WI38 (cell line): Measurements from ENCODE around the gene BBS12.

Experiments
- H3K4me3 ChIP-seq: 2 replicates; pipeline ENCODE4 v1.5.1; 2011; ENCODE audit warnings: low read depth, mild to moderate bottlenecking, control low read depth, low read length
- CTCF ChIP-seq: IDR thresholded peaks from 2 replicates; pipeline ENCODE4 v1.5.1; 2012; ENCODE audit warnings: low read depth, mild to moderate bottlenecking, control low read depth, low read length

Gene BBS12

GRCh38 chr4:122692641-122693520, 39.6 kb upstream of the BBS12 start:
- H3K4me3 ChIP-seq, result no peak overlapping the region
- TF ChIP-seq CTCF, result no peak

GRCh38 chr4:122695226-122695625, 37.3 kb upstream of the BBS12 start:
- no peak for TF ChIP-seq CTCF
- H3K4me3 ChIP-seq, result no peak overlapping the region

GRCh38 chr4:122700178-122700725, 32.3 kb upstream of the BBS12 start:
- TF ChIP-seq CTCF, result no peak
- H3K4me3 ChIP-seq, result no peak overlapping the region

GRCh38 chr4:122701061-122701460, 31.4 kb upstream of the BBS12 start:
- no peak overlapping the region for H3K4me3 ChIP-seq
- no peak for TF ChIP-seq CTCF

GRCh38 chr4:122701965-122702364, 30.5 kb upstream of the BBS12 start:
- no peak overlapping the region for H3K4me3 ChIP-seq
- no peak for TF ChIP-seq CTCF

- no peak overlapping the region for H3K4me3 ChIP-seq
- no peak for TF ChIP-seq CTCF
Measured at GRCh38 chr4:122702939-122703338, 29.6 kb upstream of the BBS12 start.

- no peak overlapping the region for H3K4me3 ChIP-seq
- no peak for TF ChIP-seq CTCF
Measured at GRCh38 chr4:122703868-122704267, 28.6 kb upstream of the BBS12 start.
